Middle frontal gyrus (tissue), 1 donor: ENCODE measurements around the gene PTCH1.

Experiments used
- DNase-seq: peaks from one replicate; pipeline ENCODE4 v3.0.0-alpha.2; 2015; ENCODE audit warnings: low spot score; ENCODE audit errors: extremely low spot score

Gene PTCH1

GRCh38 chr9:95499046-95499676, 17.6 kb downstream of the PTCH1 start:
- no peak for DNase-seq

GRCh38 chr9:95498641-95499040, 18.1 kb downstream of the PTCH1 start:
- DNase-seq: no peak

GRCh38 chr9:95497772-95498171, 19.0 kb downstream of the PTCH1 start:
- no peak for DNase-seq

GRCh38 chr9:95496687-95497086, 20.1 kb downstream of the PTCH1 start:
- no peak for DNase-seq

GRCh38 chr9:95495961-95496360, 20.8 kb downstream of the PTCH1 start:
- DNase-seq: no peak

GRCh38 chr9:95495529-95495928, 21.2 kb downstream of the PTCH1 start:
- DNase-seq: no peak

GRCh38 chr9:95494416-95495371, 22.1 kb downstream of the PTCH1 start:
- DNase-seq: no peak

GRCh38 chr9:95494022-95494415, 22.8 kb downstream of the PTCH1 start:
- no peak for DNase-seq

GRCh38 chr9:95493402-95493801, 23.4 kb downstream of the PTCH1 start:
- no peak for DNase-seq

- DNase-seq: no peak
Measured at GRCh38 chr9:95491543-95492320, 25.0 kb downstream of the PTCH1 start.

GRCh38 chr9:95488954-95489353, 27.8 kb downstream of the PTCH1 start:
- DNase-seq: no peak

- no peak for DNase-seq
Measured at GRCh38 chr9:95486318-95486717, 30.5 kb downstream of the PTCH1 start.

GRCh38 chr9:95484225-95484624, 32.5 kb downstream of the PTCH1 start:
- DNase-seq: no peak

- DNase-seq: no peak
Measured at GRCh38 chr9:95483431-95483830, 33.3 kb downstream of the PTCH1 start.

- no peak for DNase-seq
Measured at GRCh38 chr9:95482621-95483020, 34.1 kb downstream of the PTCH1 start.

GRCh38 chr9:95481000-95481399, 35.8 kb downstream of the PTCH1 start:
- no peak for DNase-seq

- no peak for DNase-seq
Measured at GRCh38 chr9:95480346-95480745, 36.4 kb downstream of the PTCH1 start.

- no peak for DNase-seq
Measured at GRCh38 chr9:95479330-95479729, 37.4 kb downstream of the PTCH1 start.

GRCh38 chr9:95478335-95478734, 38.4 kb downstream of the PTCH1 start:
- no peak for DNase-seq

GRCh38 chr9:95477885-95478284, 38.9 kb downstream of the PTCH1 start:
- no peak for DNase-seq

- DNase-seq: no peak
Measured at GRCh38 chr9:95477441-95477840, 39.3 kb downstream of the PTCH1 start.

- no peak for DNase-seq
Measured at GRCh38 chr9:95468791-95469190, 48.0 kb downstream of the PTCH1 start.
